GM12801 (cell line): ENCODE measurements around the gene ZNF70.

Experiments
- TF ChIP-seq, protein P1 (sequence below): IDR thresholded peaks from one replicate; pipeline ENCODE4 v1.5.1; 2011; ENCODE audit warnings: control low read depth; ENCODE audit not compliant: insufficient read length; ENCODE audit errors: extremely low read depth

Gene ZNF70

DNA sequence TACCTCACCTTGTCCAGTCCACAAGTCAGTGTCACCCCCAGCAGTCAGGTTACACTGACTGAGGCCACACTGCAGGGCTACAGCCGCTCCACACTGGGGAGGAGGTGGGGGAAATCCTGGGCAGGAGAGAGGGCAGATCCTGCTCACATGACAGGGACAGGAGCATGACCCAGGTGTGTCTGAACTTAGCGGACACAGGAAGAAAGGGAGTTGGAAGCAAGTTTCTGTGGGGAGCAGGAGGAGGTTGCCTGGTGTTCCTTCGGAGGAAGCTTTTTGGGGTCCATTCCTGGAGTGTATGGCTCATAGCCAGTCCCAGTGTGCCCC lies 27.6 kb upstream of the ZNF70 start:
- TF ChIP-seq, protein P1, sequence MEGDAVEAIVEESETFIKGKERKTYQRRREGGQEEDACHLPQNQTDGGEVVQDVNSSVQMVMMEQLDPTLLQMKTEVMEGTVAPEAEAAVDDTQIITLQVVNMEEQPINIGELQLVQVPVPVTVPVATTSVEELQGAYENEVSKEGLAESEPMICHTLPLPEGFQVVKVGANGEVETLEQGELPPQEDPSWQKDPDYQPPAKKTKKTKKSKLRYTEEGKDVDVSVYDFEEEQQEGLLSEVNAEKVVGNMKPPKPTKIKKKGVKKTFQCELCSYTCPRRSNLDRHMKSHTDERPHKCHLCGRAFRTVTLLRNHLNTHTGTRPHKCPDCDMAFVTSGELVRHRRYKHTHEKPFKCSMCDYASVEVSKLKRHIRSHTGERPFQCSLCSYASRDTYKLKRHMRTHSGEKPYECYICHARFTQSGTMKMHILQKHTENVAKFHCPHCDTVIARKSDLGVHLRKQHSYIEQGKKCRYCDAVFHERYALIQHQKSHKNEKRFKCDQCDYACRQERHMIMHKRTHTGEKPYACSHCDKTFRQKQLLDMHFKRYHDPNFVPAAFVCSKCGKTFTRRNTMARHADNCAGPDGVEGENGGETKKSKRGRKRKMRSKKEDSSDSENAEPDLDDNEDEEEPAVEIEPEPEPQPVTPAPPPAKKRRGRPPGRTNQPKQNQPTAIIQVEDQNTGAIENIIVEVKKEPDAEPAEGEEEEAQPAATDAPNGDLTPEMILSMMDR, result no peak

DNA sequence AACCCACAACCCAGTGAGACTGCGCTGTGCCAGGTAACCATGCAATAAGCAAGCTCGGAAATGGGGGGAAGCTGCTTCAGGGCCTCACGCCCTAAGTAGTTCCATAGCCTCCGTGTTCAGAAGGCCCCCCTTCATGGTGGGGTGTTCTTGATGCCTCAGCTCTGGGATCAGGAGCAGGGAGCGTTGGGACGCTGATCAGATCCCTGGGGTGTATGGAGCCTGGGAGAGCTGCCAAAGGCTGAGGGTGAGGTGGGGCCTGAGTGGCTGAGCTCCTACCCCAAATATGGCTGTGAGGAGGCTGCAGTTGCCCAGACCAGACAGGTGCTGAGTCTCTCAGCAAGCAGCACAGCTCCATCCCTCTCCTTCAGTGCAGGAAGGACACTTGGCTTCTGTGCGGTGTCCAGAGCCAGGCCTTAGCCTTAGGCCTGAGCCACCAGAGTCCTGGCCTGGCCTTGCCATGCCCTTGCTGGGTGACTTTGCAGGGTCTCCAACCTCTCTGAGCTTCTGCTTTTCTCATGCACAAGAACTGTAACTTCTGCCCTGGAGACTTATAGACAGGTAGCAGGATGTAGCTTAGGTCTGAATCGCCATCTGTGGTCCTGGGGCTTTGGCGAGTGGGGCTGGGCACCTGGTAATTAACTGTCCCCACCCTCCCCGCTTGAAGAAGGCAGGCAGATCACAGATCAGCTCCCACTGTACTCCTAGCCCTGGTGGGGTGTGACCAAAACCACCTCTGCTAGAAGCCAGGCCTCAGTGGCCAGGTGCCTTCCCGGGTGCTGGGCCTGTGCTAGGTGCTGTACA lies 27.1 kb upstream of the ZNF70 start:
- TF ChIP-seq, protein P1, result no peak

DNA sequence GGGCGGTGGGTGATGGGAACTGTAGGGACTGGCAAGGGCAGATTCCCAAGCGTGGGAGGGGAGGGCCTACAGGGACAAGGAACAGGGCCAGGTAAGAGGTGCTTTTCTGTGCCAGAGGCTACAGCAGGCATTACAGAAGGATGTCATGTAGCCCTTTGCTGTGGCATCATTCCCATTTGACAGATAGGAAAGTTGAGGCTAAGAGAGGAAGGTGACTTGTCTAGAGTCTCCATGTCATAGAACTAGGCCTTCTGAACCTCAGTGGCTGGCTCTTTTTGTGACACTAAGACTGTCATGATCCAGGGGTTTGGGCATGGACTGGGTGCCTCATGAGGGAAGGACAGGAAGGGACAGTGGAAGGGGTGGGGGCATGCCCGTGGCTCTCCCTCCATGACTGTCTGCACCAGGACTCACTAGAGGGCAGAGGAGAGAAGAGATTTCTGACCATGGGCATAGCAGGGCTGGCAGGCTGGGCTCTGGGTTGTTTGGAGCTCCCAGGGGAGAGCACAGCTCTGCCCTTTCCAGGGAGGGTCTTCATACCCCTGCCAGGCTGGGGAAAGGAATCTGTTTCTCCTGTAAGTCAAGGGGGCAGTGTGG lies 25.0 kb upstream of the ZNF70 start:
- TF ChIP-seq, protein P1, result no peak

DNA sequence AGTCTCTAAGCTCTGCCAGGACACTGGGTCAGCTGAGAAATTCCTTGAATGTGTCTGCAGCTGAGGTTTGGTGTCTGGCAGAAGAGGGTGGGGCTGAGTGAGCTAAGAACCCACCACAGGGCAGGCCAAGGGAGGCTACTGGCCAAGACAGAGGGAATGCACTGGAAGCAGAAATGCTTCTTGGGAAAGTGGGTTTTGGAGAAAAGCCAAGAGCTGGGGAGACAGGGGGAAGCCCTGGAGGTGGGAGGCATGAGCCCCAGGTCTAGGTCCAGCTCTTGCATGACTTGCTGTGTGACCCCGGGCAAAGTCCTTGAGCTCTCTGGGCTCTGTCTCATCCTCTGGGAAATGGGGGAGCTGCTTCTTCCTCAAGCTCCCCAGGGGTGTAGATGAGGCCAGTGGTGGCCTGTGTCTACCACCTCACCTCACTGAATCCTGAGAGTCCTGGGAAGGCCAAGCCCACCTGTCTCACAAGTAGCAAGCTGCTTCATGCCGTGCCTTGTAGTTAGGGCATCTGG lies 24.1 kb upstream of the ZNF70 start:
- TF ChIP-seq, protein P1, result no peak

DNA sequence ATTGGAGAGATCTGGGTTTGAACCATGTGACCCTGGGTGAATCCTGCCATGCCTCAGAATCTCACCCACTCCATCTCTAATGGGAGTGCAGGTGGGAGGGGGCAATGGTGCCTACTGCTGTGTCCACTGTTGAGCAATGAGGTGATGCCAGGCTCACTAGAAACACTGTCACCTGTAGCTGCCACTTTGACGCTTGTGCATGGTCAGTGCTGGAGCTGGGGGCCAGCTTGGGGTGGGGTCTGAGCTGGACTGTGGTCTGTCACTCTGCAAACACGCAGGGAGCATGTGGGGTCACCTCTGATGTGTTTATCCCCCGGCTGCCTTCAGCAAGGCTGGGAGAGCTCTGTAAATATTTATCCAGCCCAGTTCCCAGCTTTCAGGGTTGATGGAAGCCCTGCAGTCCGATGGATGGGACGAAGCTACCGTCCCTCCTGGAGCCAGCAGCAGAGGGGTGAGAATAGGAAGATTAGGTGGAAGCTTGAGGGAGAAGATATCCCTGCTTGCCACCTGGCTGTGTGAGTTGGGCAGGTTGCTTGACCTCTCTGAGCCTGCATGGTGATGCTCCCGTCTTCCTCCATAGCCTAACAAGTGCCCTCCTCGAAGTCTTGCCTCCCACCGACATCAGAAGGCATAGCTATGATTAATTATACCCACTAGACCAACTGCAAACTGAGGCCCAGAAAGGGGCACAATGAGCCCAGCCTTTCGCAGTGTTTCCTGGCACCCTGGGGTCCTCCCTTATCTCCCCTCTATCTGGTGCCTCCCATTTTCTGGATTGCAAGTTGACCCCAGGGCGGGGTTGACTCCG lies 23.4 kb upstream of the ZNF70 start:
- TF ChIP-seq, protein P1, result no peak

DNA sequence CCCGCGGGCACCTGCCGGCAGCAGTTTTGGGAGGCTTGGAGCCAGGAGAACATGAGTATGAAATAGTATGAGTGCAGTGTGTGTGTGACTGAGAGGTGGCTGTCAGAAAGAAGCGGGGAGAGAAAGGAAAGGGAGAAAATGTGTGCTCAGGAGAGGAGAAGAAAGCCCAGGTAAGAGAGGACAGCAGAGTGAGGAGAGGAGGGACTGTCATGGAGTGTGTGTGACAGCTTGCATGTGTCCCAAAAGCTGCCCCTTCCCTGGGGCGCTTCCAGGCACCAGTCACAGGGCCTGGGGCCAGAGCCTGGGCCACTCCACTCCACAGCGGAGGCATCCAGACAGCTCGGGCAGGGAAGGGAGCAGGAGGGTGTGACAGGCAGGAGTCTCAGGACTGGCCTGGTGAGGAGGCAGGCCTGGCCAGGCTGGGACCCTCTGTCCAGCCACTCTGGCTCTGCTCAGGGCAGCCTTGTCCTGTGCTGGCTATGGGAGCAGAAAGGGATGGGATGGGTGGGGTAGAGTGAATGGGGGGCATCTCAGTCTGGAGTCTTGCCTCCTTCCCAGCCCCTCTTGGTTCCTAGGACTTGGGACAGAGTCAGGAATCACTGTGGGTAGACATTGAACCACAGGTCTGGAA lies 22.7 kb upstream of the ZNF70 start:
- TF ChIP-seq, protein P1, result no peak
